NCI-H1930 (cell line): Measurements from ENCODE around the gene CYP3A7.
"Not testable (repeated sequence)": the region's sequence is repeated elsewhere in the genome, so short reads cannot be mapped to it uniquely, and the experiment has no call there.

Source experiments
- DNase-seq, 2 experiments: peaks; one replicate each; lab custom pipeline; 2025; lab: John Stamatoyannopoulos, UW

The CYP3A7 gene

GRCh38 chr7:99699946-99700345, 35.0 kb downstream of the CYP3A7 start:
- DNase-seq: no peak

- not testable (repeated sequence) for DNase-seq
These were observed 35.9 kb downstream of the CYP3A7 start for GRCh38 chr7:99698867-99699730.

- no peak for DNase-seq
These were observed 40.1 kb downstream of the CYP3A7 start for GRCh38 chr7:99694912-99695304.

- no peak for DNase-seq
These were observed 40.6 kb downstream of the CYP3A7 start for GRCh38 chr7:99694201-99694911.

- no peak for DNase-seq
These were observed 41.4 kb downstream of the CYP3A7 start for GRCh38 chr7:99693427-99694200.

- no peak for DNase-seq
These were observed 41.9 kb downstream of the CYP3A7 start for GRCh38 chr7:99693100-99693426.

- DNase-seq: not testable (repeated sequence)
These were observed 42.4 kb downstream of the CYP3A7 start for GRCh38 chr7:99692563-99692962.

GRCh38 chr7:99691658-99692057, 43.3 kb downstream of the CYP3A7 start:
- not testable (repeated sequence) for DNase-seq

- DNase-seq: not testable (repeated sequence)
These were observed 44.1 kb downstream of the CYP3A7 start for GRCh38 chr7:99690918-99691317.

GRCh38 chr7:99685871-99686608, 49.0 kb downstream of the CYP3A7 start:
- not testable (repeated sequence) for DNase-seq

GRCh38 chr7:99685129-99685758, 49.8 kb downstream of the CYP3A7 start:
- no peak for DNase-seq

- no peak for DNase-seq
These were observed 55.4 kb downstream of the CYP3A7 start, which contains the start of gene CYP3A5 for GRCh38 chr7:99679400-99680191. CYP3A5 (minus strand) TSS chr7:99679996; CDS start chr7:99679896, 100 bp downstream.

- DNase-seq: no peak
These were observed 56.0 kb downstream of the CYP3A7 start for GRCh38 chr7:99679032-99679399.

- DNase-seq: no peak
These were observed 57.3 kb downstream of the CYP3A7 start for GRCh38 chr7:99677648-99678045.

- no peak for DNase-seq
These were observed 57.9 kb downstream of the CYP3A7 start for GRCh38 chr7:99677013-99677647.

- DNase-seq: no peak
These were observed 59.8 kb downstream of the CYP3A7 start for GRCh38 chr7:99674995-99675742.

- no peak for DNase-seq
These were observed 62.4 kb downstream of the CYP3A7 start for GRCh38 chr7:99672573-99672972.

- no peak for DNase-seq
These were observed 65.2 kb downstream of the CYP3A7 start for GRCh38 chr7:99669782-99670181.

- no peak for DNase-seq
These were observed 66.5 kb downstream of the CYP3A7 start for GRCh38 chr7:99668541-99668940.
